Measurements from ENCODE around the gene TRIM47.

The TRIM47 gene

GRCh38 chr17:75832652-75833400, 45.6 kb downstream of the TRIM47 start:
- Histone ChIP-seq H3F3A (ENCODE audit: insufficient read depth, low read length) (no peaks in the 10 kb centered on the region), H3K27ac (ENCODE audit: low read length) (no peak overlapping the region), H3K4me1 (ENCODE audit: low read length) (no peaks in the 10 kb centered on the region), H3K9ac (ENCODE audit: low read length) (no peak overlapping the region), H3K4me2 (ENCODE audit: low read depth, low read length) (no peak overlapping the region), H3K79me2 (ENCODE audit: low read length) (no peaks in the 10 kb centered on the region), H3K9me2 (replicated peaks; ENCODE audit: insufficient read depth, low read length) (no peaks in the 10 kb centered on the region), H3K36me3 (replicated peaks; ENCODE audit: insufficient read depth, low read length) (no peaks in the 10 kb centered on the region), H3K27me3 (replicated peaks; ENCODE audit: insufficient read depth, low read length) (no peaks in the 10 kb centered on the region), H2AFZ (ENCODE audit: low read length) (no peak overlapping the region), H3K9me3 (replicated peaks; ENCODE audit: insufficient read depth, low read length) (no peaks in the 10 kb centered on the region), H3K4me3 (ENCODE audit: low read length) (no peak overlapping the region), H4K20me1 (ENCODE audit: insufficient read depth, low read length) (no peaks in the 10 kb centered on the region)
- DNase-seq = no peak
- TF ChIP-seq EZH2 (optimal IDR thresholded peaks at IDR 0.05; ENCODE audit: low read depth, low read length) = no peak
- no peak for TF ChIP-seq EZH2phosphoT487 (IDR thresholded peaks at IDR 0.05; ENCODE audit: low read length)

- H3F3A ChIP-seq (ENCODE audit: insufficient read depth, low read length) = no peaks in the 10 kb centered on the region
- no peaks in the 10 kb centered on the region for H4K20me1 ChIP-seq (ENCODE audit: insufficient read depth, low read length)
- H3K36me3 ChIP-seq (replicated peaks; ENCODE audit: insufficient read depth, low read length) = no peaks in the 10 kb centered on the region
- DNase-seq = no peak
- TF ChIP-seq EZH2 (optimal IDR thresholded peaks at IDR 0.05; ENCODE audit: low read depth, low read length) = no peak
- no peak for TF ChIP-seq EZH2phosphoT487 (IDR thresholded peaks at IDR 0.05; ENCODE audit: low read length)
- no peak for TF ChIP-seq CTCF (IDR thresholded peaks at IDR 0.05; ENCODE audit: low read length)
- no peak overlapping the region for H3K4me2 ChIP-seq (ENCODE audit: low read depth, low read length)
- H3K9ac ChIP-seq (ENCODE audit: low read length) = no peak overlapping the region
- no peaks in the 10 kb centered on the region for H3K4me1 ChIP-seq (ENCODE audit: low read length)
- H3K79me2 ChIP-seq (ENCODE audit: low read length) = no peaks in the 10 kb centered on the region
- H3K9me3 ChIP-seq (replicated peaks; ENCODE audit: insufficient read depth, low read length) = no peaks in the 10 kb centered on the region
- no peak overlapping the region for H3K4me3 ChIP-seq (ENCODE audit: low read length)
- H2AFZ ChIP-seq (ENCODE audit: low read length) = no peak overlapping the region
- no peaks in the 10 kb centered on the region for H3K9me2 ChIP-seq (replicated peaks; ENCODE audit: insufficient read depth, low read length)
- H3K27me3 ChIP-seq (replicated peaks; ENCODE audit: insufficient read depth, low read length) = no peaks in the 10 kb centered on the region
- no peak overlapping the region for H3K27ac ChIP-seq (ENCODE audit: low read length)
Measured at GRCh38 chr17:75832164-75832651, 46.2 kb downstream of the TRIM47 start.

GRCh38 chr17:75831032-75831571, 47.3 kb downstream of the TRIM47 start:
- Histone ChIP-seq H3F3A (ENCODE audit: insufficient read depth, low read length) (no peaks in the 10 kb centered on the region), H3K9me3 (replicated peaks; ENCODE audit: insufficient read depth, low read length) (no peaks in the 10 kb centered on the region), H4K20me1 (ENCODE audit: insufficient read depth, low read length) (no peaks in the 10 kb centered on the region), H3K4me1 (ENCODE audit: low read length) (no peaks in the 10 kb centered on the region), H3K4me2 (ENCODE audit: low read depth, low read length) (no peak overlapping the region), H3K27me3 (replicated peaks; ENCODE audit: insufficient read depth, low read length) (no peaks in the 10 kb centered on the region), H2AFZ (ENCODE audit: low read length) (no peak overlapping the region), H3K9ac (ENCODE audit: low read length) (no peak overlapping the region), H3K9me2 (replicated peaks; ENCODE audit: insufficient read depth, low read length) (no peaks in the 10 kb centered on the region), H3K79me2 (ENCODE audit: low read length) (no peaks in the 10 kb centered on the region), H3K36me3 (replicated peaks; ENCODE audit: insufficient read depth, low read length) (no peaks in the 10 kb centered on the region), H3K27ac (ENCODE audit: low read length) (no peak overlapping the region), H3K4me3 (ENCODE audit: low read length) (no peak overlapping the region)
- no peak for DNase-seq
- TF ChIP-seq CTCF (IDR thresholded peaks at IDR 0.05; ENCODE audit: low read length) (no peak), EZH2 (optimal IDR thresholded peaks at IDR 0.05; ENCODE audit: low read depth, low read length) (no peak), EZH2phosphoT487 (IDR thresholded peaks at IDR 0.05; ENCODE audit: low read length) (no peak)

Measured in MM.1S (cell line).